GM12878 (cell line): ENCODE measurements around the gene TRERF1. TPM values are rescaled to one million over a fixed set of nuclear protein-coding genes. Genes with fewer than 3 reads are reported as not detected.

Experiments
- ATAC-seq: fragments of 200-7000 bp; cut with Tn5 transposase; 3 replicates; pipeline ENCODE4 v1.9.1; 2020; ENCODE audit warnings: mild to moderate bottlenecking, moderate library complexity
- BruUV-seq: library from RNA; stranded (reverse); fragments of 400-500 nt; replicated peaks from 2 replicates; lab custom pipeline; 2021; lab: Mats Ljungman, UMichigan
- CTCF ChIA-PET: fragments of 300-600 bp; sonication (Branson Sonifier 250); formaldehyde crosslinking; extraction: SDS; loops from one replicate; lab custom pipeline; 2021; ENCODE audit warnings: inconsistent platforms; lab: Yijun Ruan, JAX
- POLR2A ChIA-PET: fragments of 350-600 bp; formaldehyde crosslinking; extraction: SDS; loops from one replicate; lab custom pipeline; 2021; ENCODE audit warnings: inconsistent platforms; lab: Charles Lee
- RAD21 ChIA-PET: fragments of 300-600 bp; sonication (Branson Sonifier 250); formaldehyde crosslinking; loops from one replicate; lab custom pipeline; 2023; ENCODE audit warnings: antibody characterized with exemption; ENCODE audit not compliant: unreplicated experiment; lab: Charles Lee
- SMC1A ChIA-PET: fragments of 300-600 bp; sonication (Branson Sonifier 250); formaldehyde crosslinking; loops from one replicate; lab custom pipeline; 2023; ENCODE audit not compliant: unreplicated experiment, uncharacterized antibody; lab: Charles Lee
- DNase-seq: peaks from one replicate; pipeline ENCODE4 v3.0.0-alpha.2; 2011; ENCODE audit warnings: low read depth, low spot score
- FAIRE-seq: peaks from 3 replicates; lab custom pipeline; 2011; peaks lifted over from hg19 to GRCh38; lab: Jason Lieb, UNC
- H2AFZ ChIP-seq: 2 replicates; pipeline ENCODE4 v1.6.0; 2011; ENCODE audit warnings: low read depth, low read length, control low read depth; ENCODE audit not compliant: control insufficient read depth
- H3K27ac ChIP-seq: 2 replicates; pipeline ENCODE4 v1.5.1; 2011; ENCODE audit warnings: control low read depth; ENCODE audit not compliant: control insufficient read depth, insufficient read depth
- H3K27me3 ChIP-seq, 2 experiments: replicated peaks in 1 of 2; 2 replicates each; pipeline versions ENCODE4 v1.6.0 to v1.6.1; 2011; ENCODE audit warnings: low read length in 1 of 2; ENCODE audit not compliant: control insufficient read depth in 2 of 2, insufficient read depth in 2 of 2
- H3K36me3 ChIP-seq, 2 experiments: 2 replicates each; pipeline ENCODE4 v1.5.1; 2011; ENCODE audit warnings: low read length in 1 of 2; ENCODE audit not compliant: control insufficient read depth in 2 of 2, insufficient read depth in 2 of 2
- H3K4me1 ChIP-seq: 2 replicates; pipeline ENCODE4 v1.6.1; 2011; ENCODE audit warnings: mild to moderate bottlenecking, low read length, moderate library complexity, mixed read lengths; ENCODE audit not compliant: control insufficient read depth, insufficient read depth
- H3K4me2 ChIP-seq: 2 replicates; pipeline ENCODE4 v1.6.0; 2011; ENCODE audit warnings: control low read depth; ENCODE audit not compliant: control insufficient read depth, insufficient read depth
- H3K4me3 ChIP-seq: fragments of 200-600 bp; sonication (generic); 2 replicates; pipeline ENCODE4 v1.5.1; 2016
- H3K79me2 ChIP-seq: 2 replicates; pipeline ENCODE4 v1.6.0; 2011; ENCODE audit warnings: low read length; ENCODE audit not compliant: control insufficient read depth, insufficient read depth
- H3K9ac ChIP-seq: 2 replicates; pipeline ENCODE4 v1.8.0; 2011; ENCODE audit warnings: low read length, control low read depth, mixed read lengths; ENCODE audit not compliant: control insufficient read depth, insufficient read depth
- H3K9me3 ChIP-seq: replicated peaks from 3 replicates; pipeline ENCODE4 v1.5.1; 2011; ENCODE audit warnings: mild to moderate bottlenecking, low read length; ENCODE audit not compliant: control insufficient read depth, insufficient read depth
- H4K20me1 ChIP-seq: 2 replicates; pipeline ENCODE4 v1.6.0; 2011; ENCODE audit not compliant: control insufficient read depth, insufficient read depth
- CTCF ChIP-seq, 3 experiments: IDR thresholded peaks in 2 of 3; conservative IDR thresholded peaks in 1 of 3; 2 replicates each; pipeline ENCODE4 v1.5.1; 2011; ENCODE audit warnings: low read depth in 3 of 3, low read length in 3 of 3, mild to moderate bottlenecking in 3 of 3, control low read depth in 2 of 3, moderate library complexity in 2 of 3, inconsistent platforms in 1 of 3, mixed read lengths in 1 of 3; ENCODE audit not compliant: control insufficient read depth in 2 of 3, insufficient read depth in 1 of 3; ENCODE audit errors: extremely low read depth in 1 of 3
- IRF3 ChIP-seq: fragments of 450-650 bp; IDR thresholded peaks from 2 replicates; pipeline ENCODE4 v1.6.1; 2014; ENCODE audit warnings: mild to moderate bottlenecking
- MEF2B ChIP-seq: fragments of 450-650 bp; IDR thresholded peaks from 2 replicates; pipeline ENCODE4 v1.6.1; 2018; ENCODE audit warnings: mild to moderate bottlenecking, moderate library complexity; ENCODE audit not compliant: partially characterized antibody, poor library complexity, severe bottlenecking
- RAD21 ChIP-seq: IDR thresholded peaks from 2 replicates; pipeline ENCODE4 v1.6.1; 2011; ENCODE audit warnings: mild to moderate bottlenecking, low read depth, low read length, moderate library complexity; ENCODE audit not compliant: insufficient read depth
- RAD51 ChIP-seq: fragments of 450-650 bp; IDR thresholded peaks from 2 replicates; pipeline ENCODE4 v1.6.1; 2016; ENCODE audit warnings: moderate library complexity, mild to moderate bottlenecking, inconsistent platforms
- SMAD1 ChIP-seq: fragments of 450-650 bp; IDR thresholded peaks from 2 replicates; pipeline ENCODE4 v1.6.1; 2018; ENCODE audit warnings: mild to moderate bottlenecking, low read depth; ENCODE audit not compliant: partially characterized antibody
- ZBTB11 ChIP-seq: fragments of 450-650 bp; formaldehyde crosslinking; IDR thresholded peaks from 2 replicates; pipeline ENCODE4 v1.5.0; 2022; ENCODE audit warnings: mild to moderate bottlenecking, missing genetic modification characterization
- ZBTB33 ChIP-seq: fragments of 450-650 bp; IDR thresholded peaks from 2 replicates; pipeline ENCODE4 v1.6.1; 2017; ENCODE audit warnings: mild to moderate bottlenecking
- ZNF24 ChIP-seq: fragments of 450-650 bp; IDR thresholded peaks from 2 replicates; pipeline ENCODE4 v1.6.1; 2017; ENCODE audit warnings: antibody characterized with exemption, mild to moderate bottlenecking
- ZNF622 ChIP-seq: fragments of 450-650 bp; IDR thresholded peaks from 2 replicates; pipeline ENCODE4 v1.6.1; 2017; ENCODE audit warnings: mild to moderate bottlenecking, inconsistent platforms
- WGBS: methylation state at CpG from one replicate; pipeline ENCODE4 v1.1.6; 2016; ENCODE audit warnings: low lambda C conversion rate; ENCODE audit not compliant: insufficient replicate concordance, insufficient coverage; ENCODE audit errors: missing lambda C conversion rate; 5-methylcytosine and 5-hydroxymethylcytosine counted together
- in situ Hi-C: fragments of 300-500 bp; cut with MboI; formaldehyde crosslinking; loops from 9 replicates; pipeline ENCODE4 v1.14.3; 2018; ENCODE audit warnings: mixed read lengths
- intact Hi-C: fragments of 100-400 bp; cut with micrococcal nuclease; formaldehyde crosslinking; loops from one replicate; pipeline ENCODE4 v1.14.2; 2022; ENCODE audit not compliant: unreplicated experiment
- polyA plus RNA-seq, 11 experiments: library from polyadenylated mRNA; depleted of rRNA in 4 of 11; unstranded in 6 of 11; stranded (reverse) in 5 of 11; fragments of >200 nt; fragmentation: Nextera tagmentation in 4 of 11; fragmentation: Illumina TruSeq in 1 of 11; extraction: Ambion mirVana in 4 of 11; extraction: Trizol in 1 of 11; gene quantifications; 1 replicate in 1 of 11; 2 replicates in 10 of 11; pipeline versions ENCODE4 v1.2.1 to v1.2.3, GENCODE V29; 2011 to 2016; ENCODE audit warnings: inconsistent platforms in 2 of 11, missing spikeins in 2 of 11, low read depth in 1 of 11
- total RNA-seq, 4 experiments: library from RNA; depleted of rRNA in 3 of 4; stranded (reverse); fragments of >200 nt in 3 of 4; fragmentation: Illumina TruSeq in 1 of 4; extraction: Trizol in 1 of 4; gene quantifications; 2 replicates each; pipeline versions ENCODE4 v1.2.1 to v1.2.3, GENCODE V29; 2013 to 2021

Gene TRERF1
- total and polyA plus RNA-seq, 10 of the 15 experiments (the other 5 are each of a cell fraction or from before 2014, with no cell fraction given): 2.2 to 19.4 (median 7.2) TPM

- TF ChIP-seq ZBTB11 (CRISPR knock-in tag): no peak
- no peak for TF ChIP-seq IRF3
- TF ChIP-seq SMAD1: no peak
- no peak for TF ChIP-seq ZNF622
Measured at GRCh38 chr6:42263165-42263728, 188.5 kb downstream of the TRERF1 start (continued).

- no peak overlapping the region for H2AFZ ChIP-seq
- ATAC-seq (peak; percentile 91), FAIRE-seq (no peak), DNase-seq (no peak)
- H4K20me1 ChIP-seq: no peaks in the 10 kb centered on the region
- H3K4me1 ChIP-seq: no peaks in the 10 kb centered on the region
- ChIA-PET SMC1A (interaction anchor here (1.0 to 3.0 kb wide), 16 partner anchors 10 to 291 kb away, joined by 3 to 32 read pairs (median 5); no protein-coding TSS in a partner anchor), CTCF (interaction anchor here (0.5 to 8.8 kb wide), 17 partner anchors 9 to 621 kb away, joined by 3 to 123 read pairs (median 5); partner anchors contain the start of gene UBR2), POLR2A (interaction anchor here (0.6 kb wide), 1 partner anchor 643 kb away, joined by 6 read pairs; no protein-coding TSS in a partner anchor), RAD21 (interaction anchor here (0.9 to 7.2 kb wide), 10 partner anchors 12 to 286 kb away, joined by 3 to 77 read pairs (median 4); no protein-coding TSS in a partner anchor)
- H3K79me2 ChIP-seq: no peaks in the 10 kb centered on the region
- H3K27me3 ChIP-seq: no peaks in the 10 kb centered on the region
- H3K4me2 ChIP-seq: no peak overlapping the region
- WGBS: 38% methylated on average over 4 of the region's 11 CpGs
- H3K4me3 ChIP-seq: no peak overlapping the region
- no TSS peak for BruUV-seq
- in situ Hi-C loops (loop anchor here (5.0 kb wide), 1 partner anchor 286 kb away; no protein-coding TSS in a partner anchor), intact Hi-C loops (loop anchor here (2.0 kb wide), 1 partner anchor 286 kb away; no protein-coding TSS in a partner anchor)
- H3K9me3 ChIP-seq: no peaks in the 10 kb centered on the region
- no peak overlapping the region for H3K27ac ChIP-seq
- H3K9ac ChIP-seq: no peak overlapping the region
- peaks cover 0 to 6% of the 10 kb centered on the region in 2 experiments; a peak in 2 of 4 replicates for H3K36me3 ChIP-seq
- TF ChIP-seq ZBTB33: peak; percentile 73; the same call in 1 of the 2 replicates
- peak in 2 of 3 experiments; percentile 47 to 55; a peak in 4 of 6 replicates for TF ChIP-seq CTCF (IDR thresholded peaks at IDR 0.05 in 2 of 3, conservative IDR thresholded peaks at IDR 0.05 in 1 of 3; ENCODE audit: control insufficient read depth in 2 of 3, extremely low read depth in 1 of 3, insufficient read depth in 1 of 3, low read depth in 3 of 3, low read length in 3 of 3)
- no peak for TF ChIP-seq RAD51
- TF ChIP-seq ZNF24: no peak
- TF ChIP-seq RAD21: peak; percentile 71
- no peak for TF ChIP-seq SMAD1
- TF ChIP-seq MEF2B: peak; percentile 36
Measured at GRCh38 chr6:42260972-42261371, 190.8 kb downstream of the TRERF1 start.
